Thymus (tissue), 11 donors: ENCODE measurements around the gene PCNT. TPM values are rescaled to one million over a fixed set of nuclear protein-coding genes. Genes with fewer than 3 reads are reported as not detected.

ENCODE experiments used
- DNase-seq, 9 donors: peaks; one replicate each; pipeline ENCODE4 v3.0.0-alpha.2; 2013; ENCODE audit warnings: low spot score in 9 of 9, low read depth in 6 of 9, missing footprints in 1 of 9
- H3K27ac ChIP-seq, 2 donors: one replicate each; pipeline ENCODE4 v1.5.1; 2013; ENCODE audit warnings: control low read depth in 1 of 2, low read depth in 1 of 2, low read length in 1 of 2, mild to moderate bottlenecking in 1 of 2, moderate library complexity in 1 of 2
- H3K27me3 ChIP-seq, 2 donors: one replicate each; pipeline ENCODE4 v1.5.1; 2013; ENCODE audit warnings: low read length in 1 of 2; ENCODE audit not compliant: control insufficient read depth in 2 of 2, insufficient read depth in 1 of 2
- H3K36me3 ChIP-seq, 2 donors: one replicate each; pipeline ENCODE4 v1.5.1; 2013; ENCODE audit warnings: low read length in 1 of 2, mild to moderate bottlenecking in 1 of 2, moderate library complexity in 1 of 2; ENCODE audit not compliant: control insufficient read depth in 2 of 2, insufficient read depth in 2 of 2
- H3K4me1 ChIP-seq, 2 donors: one replicate each; pipeline ENCODE4 v1.5.1; 2013; ENCODE audit warnings: low read length in 2 of 2; ENCODE audit not compliant: control insufficient read depth in 2 of 2, insufficient read depth in 2 of 2
- H3K4me3 ChIP-seq, 2 donors: one replicate each; pipeline ENCODE4 v1.5.1; 2013; ENCODE audit warnings: low read length in 2 of 2, control low read depth in 1 of 2, mild to moderate bottlenecking in 1 of 2
- H3K9me3 ChIP-seq, 2 donors: one replicate each; pipeline ENCODE4 v1.5.1; 2013; ENCODE audit warnings: low read length in 1 of 2, mild to moderate bottlenecking in 1 of 2; ENCODE audit not compliant: control insufficient read depth in 2 of 2, insufficient read depth in 1 of 2
- WGBS: extraction: QIAGEN DNeasy Blood & Tissue Kit; methylation state at CpG from one replicate; pipeline ENCODE4 v1.1.7; 2013; 5-methylcytosine and 5-hydroxymethylcytosine counted together
- polyA plus RNA-seq: library from polyadenylated mRNA; stranded (reverse); fragments of 200-250 nt; gene quantifications from one replicate; pipeline ENCODE4 v1.2.3, GENCODE V29; 2013
- total RNA-seq: library from RNA; stranded (reverse); fragments of 120-200 nt; gene quantifications from one replicate; pipeline ENCODE4 v1.2.4, GENCODE V29; 2013
- donor health status: healthy.

PCNT gene
- total and polyA plus RNA-seq, 2 donors: 16.7 to 20.7 TPM

GRCh38 chr21:46351476-46352163 is 27.7 kb downstream of the PCNT start:
- no peak for DNase-seq
- Histone ChIP-seq H3K27ac (no peak overlapping the region), H3K36me3 (peaks cover 97 to 99% of the 10 kb centered on the region in 2 donors), H3K27me3 (no peaks in the 10 kb centered on the region), H3K4me1 (no peaks in the 10 kb centered on the region), H3K9me3 (no peaks in the 10 kb centered on the region), H3K4me3 (no peak overlapping the region)
- WGBS: 97% methylated on average over 11 of the region's 11 CpGs

GRCh38 chr21:46352164-46352515 is 28.2 kb downstream of the PCNT start:
- DNase-seq: no peak
- WGBS: 94% methylated on average over 11 of the region's 11 CpGs
- no peaks in the 10 kb centered on the region for H3K9me3 ChIP-seq

GRCh38 chr21:46352913-46353312 is 29.0 kb downstream of the PCNT start:
- peaks cover 95 to 99% of the 10 kb centered on the region in 2 donors for H3K36me3 ChIP-seq
- no peaks in the 10 kb centered on the region for H3K9me3 ChIP-seq
- H3K27ac ChIP-seq: no peak overlapping the region
- no peaks in the 10 kb centered on the region for H3K27me3 ChIP-seq
- no peak for DNase-seq
- WGBS: 95% methylated on average over 14 of the region's 14 CpGs
- H3K4me3 ChIP-seq: no peak overlapping the region
- no peaks in the 10 kb centered on the region for H3K4me1 ChIP-seq

More at GRCh38 chr21:46352164-46352515, 28.2 kb downstream of the PCNT start:
- Histone ChIP-seq H3K27me3 (no peaks in the 10 kb centered on the region), H3K36me3 (peaks cover 97 to 99% of the 10 kb centered on the region in 2 donors), H3K4me1 (no peaks in the 10 kb centered on the region), H3K4me3 (no peak overlapping the region), H3K27ac (no peak overlapping the region)

GRCh38 chr21:46354046-46354445 is 30.1 kb downstream of the PCNT start:
- Histone ChIP-seq H3K4me1 (no peaks in the 10 kb centered on the region), H3K36me3 (peaks cover 90 to 97% of the 10 kb centered on the region in 2 donors), H3K27ac (no peak overlapping the region), H3K27me3 (no peaks in the 10 kb centered on the region), H3K4me3 (no peak overlapping the region), H3K9me3 (no peaks in the 10 kb centered on the region)
- no peak for DNase-seq
- 98% methylated on average over 16 of the region's 16 CpGs for WGBS

GRCh38 chr21:46354518-46354917 is 30.6 kb downstream of the PCNT start:
- 98% methylated on average over 13 of the region's 13 CpGs for WGBS

GRCh38 chr21:46355161-46356004 is 31.4 kb downstream of the PCNT start:
- Histone ChIP-seq H3K4me1 (no peaks in the 10 kb centered on the region), H3K4me3 (no peak overlapping the region), H3K9me3 (no peaks in the 10 kb centered on the region), H3K36me3 (peaks cover 81 to 89% of the 10 kb centered on the region in 2 donors), H3K27ac (no peak overlapping the region), H3K27me3 (no peaks in the 10 kb centered on the region)
- 96% methylated on average over 33 of the region's 33 CpGs for WGBS
- DNase-seq: peak in 1 of 9 donors; percentile 17

More at GRCh38 chr21:46354518-46354917, 30.6 kb downstream of the PCNT start:
- Histone ChIP-seq H3K4me1 (no peaks in the 10 kb centered on the region), H3K4me3 (no peak overlapping the region), H3K27ac (no peak overlapping the region), H3K27me3 (no peaks in the 10 kb centered on the region), H3K36me3 (peaks cover 85 to 96% of the 10 kb centered on the region in 2 donors), H3K9me3 (no peaks in the 10 kb centered on the region)
- DNase-seq: no peak

- DNase-seq: no peak
- Histone ChIP-seq H3K27me3 (no peaks in the 10 kb centered on the region), H3K9me3 (no peaks in the 10 kb centered on the region), H3K27ac (no peak overlapping the region), H3K36me3 (peaks cover 79 to 83% of the 10 kb centered on the region in 2 donors), H3K4me3 (no peak overlapping the region), H3K4me1 (no peaks in the 10 kb centered on the region)
- 98% methylated on average over 13 of the region's 13 CpGs for WGBS
These were observed 32.0 kb downstream of the PCNT start for GRCh38 chr21:46356005-46356338.

GRCh38 chr21:46356494-46357334 is 32.8 kb downstream of the PCNT start:
- no peak for DNase-seq
- peaks cover 0 to under 1% of the 10 kb centered on the region in 2 donors for H3K4me1 ChIP-seq
- H3K9me3 ChIP-seq: no peaks in the 10 kb centered on the region
- 94% methylated on average over 23 of the region's 23 CpGs for WGBS
- H3K27me3 ChIP-seq: no peaks in the 10 kb centered on the region
- H3K4me3 ChIP-seq: no peak overlapping the region
- H3K36me3 ChIP-seq: peaks cover 79 to 81% of the 10 kb centered on the region in 2 donors
- H3K27ac ChIP-seq: no peak overlapping the region

- Histone ChIP-seq H3K9me3 (no peaks in the 10 kb centered on the region), H3K36me3 (peaks cover 75 to 79% of the 10 kb centered on the region in 2 donors), H3K4me1 (peaks cover 0 to 6% of the 10 kb centered on the region in 2 donors), H3K4me3 (no peak overlapping the region), H3K27ac (no peak overlapping the region), H3K27me3 (no peaks in the 10 kb centered on the region)
- WGBS: 98% methylated on average over 4 of the region's 4 CpGs
- DNase-seq: no peak
These were observed 33.3 kb downstream of the PCNT start for GRCh38 chr21:46357335-46357604.
